Peyer's patch (tissue), 4 donors: ENCODE data around the gene TMEM91.

ENCODE experiments used
- CTCF ChIP-seq, 6 experiments: fragments of 450-650 bp in 4 of 6; fragments of 200-600 bp in 2 of 6; sonication (generic) in 1 of 6; IDR thresholded peaks; one replicate each; pipeline ENCODE4 v1.5.1; 2017 to 2019; ENCODE audit warnings: antibody characterized with exemption in 6 of 6, mild to moderate bottlenecking in 3 of 6, moderate library complexity in 1 of 6
- POLR2A ChIP-seq, 2 donors: fragments of 450-650 bp; IDR thresholded peaks; one replicate each; pipeline ENCODE4 v1.5.1; 2017; ENCODE audit warnings: antibody characterized with exemption in 2 of 2, mild to moderate bottlenecking in 2 of 2, moderate library complexity in 2 of 2

- no peak for TF ChIP-seq CTCF (IDR thresholded peaks at IDR 0.05)
- TF ChIP-seq POLR2A (IDR thresholded peaks at IDR 0.05), result no peak
Measured at GRCh38 chr19:41426116-41426841, 49.9 kb downstream of the TMEM91 start.
